Trophoblast cell (in vitro differentiated cells and primary cell): ENCODE measurements around the gene ADRA2C.

Source experiments
- DNase-seq, 2 donors: peaks; one replicate each; pipeline ENCODE4 v3.0.0-alpha.2; 2016
- H2AFZ ChIP-seq: 2 replicates; pipeline ENCODE4 v1.6.1; 2013; ENCODE audit warnings: low read length, moderate library complexity, mild to moderate bottlenecking; ENCODE audit not compliant: insufficient read depth, poor library complexity
- H2AK5ac ChIP-seq: 2 replicates; pipeline ENCODE4 v1.6.1; 2013; ENCODE audit warnings: mild to moderate bottlenecking, low read length
- H2BK120ac ChIP-seq: 2 replicates; pipeline ENCODE4 v1.6.1; 2013; ENCODE audit warnings: low read length, mild to moderate bottlenecking, moderate library complexity; ENCODE audit not compliant: insufficient read depth, poor library complexity
- H2BK12ac ChIP-seq: 2 replicates; pipeline ENCODE4 v1.6.1; 2013; ENCODE audit warnings: mild to moderate bottlenecking, low read length, moderate library complexity
- H2BK5ac ChIP-seq: 2 replicates; pipeline ENCODE4 v1.6.1; 2013; ENCODE audit warnings: low read length, low read depth, moderate library complexity, mild to moderate bottlenecking; ENCODE audit not compliant: poor library complexity
- H3K14ac ChIP-seq: 2 replicates; pipeline ENCODE4 v1.6.1; 2013; ENCODE audit warnings: mild to moderate bottlenecking, low read length
- H3K18ac ChIP-seq: 2 replicates; pipeline ENCODE4 v1.6.1; 2013; ENCODE audit warnings: mild to moderate bottlenecking, low read length
- H3K23ac ChIP-seq: 2 replicates; pipeline ENCODE4 v1.6.1; 2013; ENCODE audit warnings: low read length
- H3K27ac ChIP-seq: 2 replicates; pipeline ENCODE4 v1.5.1; 2013; ENCODE audit warnings: low read depth, mild to moderate bottlenecking, inconsistent platforms, low read length, moderate library complexity
- H3K27me3 ChIP-seq: 2 replicates; pipeline ENCODE4 v1.6.1; 2013; ENCODE audit warnings: inconsistent platforms, mild to moderate bottlenecking, low read length, moderate library complexity; ENCODE audit not compliant: insufficient read depth
- H3K36me3 ChIP-seq, 2 experiments: 1 replicate in 1 of 2; 2 replicates in 1 of 2; pipeline ENCODE4 v1.6.1; 2013; ENCODE audit warnings: low read length in 2 of 2, mild to moderate bottlenecking in 2 of 2, moderate library complexity in 1 of 2; ENCODE audit not compliant: insufficient read depth in 2 of 2, control insufficient read depth in 1 of 2
- H3K4ac ChIP-seq: 2 replicates; pipeline ENCODE4 v1.6.1; 2013; ENCODE audit warnings: low read depth, mild to moderate bottlenecking, low read length, moderate library complexity
- H3K4me1 ChIP-seq, 2 experiments: 1 replicate in 1 of 2; 2 replicates in 1 of 2; pipeline ENCODE4 v1.6.1; 2013; ENCODE audit warnings: low read length in 2 of 2, mild to moderate bottlenecking in 2 of 2, moderate library complexity in 1 of 2; ENCODE audit not compliant: insufficient read depth in 2 of 2, control insufficient read depth in 1 of 2
- H3K4me2 ChIP-seq: 2 replicates; pipeline ENCODE4 v1.6.1; 2013; ENCODE audit warnings: inconsistent platforms, mild to moderate bottlenecking, low read length, moderate library complexity
- H3K4me3 ChIP-seq: 2 replicates; pipeline ENCODE4 v1.5.1; 2013; ENCODE audit warnings: mild to moderate bottlenecking, low read depth, low read length, inconsistent platforms
- H3K79me1 ChIP-seq: one replicate; pipeline ENCODE4 v1.6.1; 2013; ENCODE audit warnings: low read length
- H3K79me2 ChIP-seq: 2 replicates; pipeline ENCODE4 v1.6.1; 2013; ENCODE audit warnings: low read length, mild to moderate bottlenecking; ENCODE audit not compliant: control insufficient read depth, insufficient read depth, poor library complexity
- H3K9ac ChIP-seq: 2 replicates; pipeline ENCODE4 v1.6.1; 2013; ENCODE audit warnings: mild to moderate bottlenecking, low read length
- H3K9me3 ChIP-seq: 2 replicates; pipeline ENCODE4 v1.6.1; 2013; ENCODE audit warnings: low read depth, mild to moderate bottlenecking, control low read depth, inconsistent platforms, low read length; ENCODE audit not compliant: insufficient read depth
- H4K12ac ChIP-seq: 2 replicates; pipeline ENCODE4 v1.6.1; 2013; ENCODE audit warnings: low read depth, mild to moderate bottlenecking, low read length, moderate library complexity
- H4K8ac ChIP-seq: 2 replicates; pipeline ENCODE4 v1.6.1; 2013; ENCODE audit warnings: low read depth, mild to moderate bottlenecking, low read length, moderate library complexity
- H4K91ac ChIP-seq: one replicate; pipeline ENCODE4 v1.6.1; 2013; ENCODE audit warnings: low read depth, mild to moderate bottlenecking, low read length, moderate library complexity
- WGBS: extraction: QIAGEN DNeasy Blood & Tissue Kit; methylation state at CpG from one replicate; pipeline ENCODE4 v1.1.7; 2013; ENCODE audit warnings: missing lambda C conversion rate; ENCODE audit not compliant: insufficient read length, insufficient coverage; ENCODE audit errors: extremely low coverage; 5-methylcytosine and 5-hydroxymethylcytosine counted together

ADRA2C gene

DNA sequence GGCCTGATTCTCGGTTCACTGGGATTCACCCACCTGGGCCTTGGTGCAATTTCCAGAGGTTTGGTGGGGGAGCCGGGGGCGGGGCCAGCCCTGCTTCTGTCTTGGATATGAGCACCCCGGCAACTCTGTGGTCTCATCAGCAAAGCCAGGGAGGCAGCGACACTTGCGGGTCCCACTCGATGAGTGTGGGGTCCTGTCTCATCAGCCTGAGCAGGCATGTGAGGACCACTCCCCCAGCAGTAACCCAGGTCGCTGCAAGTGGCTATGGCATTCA is 19.0 kb downstream of the ADRA2C start:
- H4K91ac ChIP-seq = no peak overlapping the region
- H3K9me3 ChIP-seq = peaks cover 4% of the 10 kb centered on the region
- H2AFZ ChIP-seq = no peak overlapping the region
- H3K36me3 ChIP-seq = no peaks in the 10 kb centered on the region
- H3K4me3 ChIP-seq = no peak overlapping the region
- no peak overlapping the region for H3K9ac ChIP-seq
- H4K8ac ChIP-seq = no peak overlapping the region
- H3K4ac ChIP-seq = no peak overlapping the region
- H3K79me2 ChIP-seq = no peaks in the 10 kb centered on the region
- no peak overlapping the region for H3K27ac ChIP-seq
- no peak overlapping the region for H3K14ac ChIP-seq
- no peak overlapping the region for H2BK12ac ChIP-seq
- DNase-seq = no peak
- no peak overlapping the region for H3K18ac ChIP-seq
- H4K12ac ChIP-seq = no peak overlapping the region
- no peak overlapping the region for H2AK5ac ChIP-seq
- peaks cover 17 to 19% of the 10 kb centered on the region in 2 experiments for H3K4me1 ChIP-seq
- no peak overlapping the region for H3K23ac ChIP-seq
- no peak overlapping the region for H3K4me2 ChIP-seq
- peaks cover 4% of the 10 kb centered on the region for H3K79me1 ChIP-seq
- H2BK120ac ChIP-seq = no peak overlapping the region
- H2BK5ac ChIP-seq = no peak overlapping the region
- H3K27me3 ChIP-seq = no peaks in the 10 kb centered on the region
- no CpG with 5 or more reads among the region's 8 CpGs for WGBS

DNA sequence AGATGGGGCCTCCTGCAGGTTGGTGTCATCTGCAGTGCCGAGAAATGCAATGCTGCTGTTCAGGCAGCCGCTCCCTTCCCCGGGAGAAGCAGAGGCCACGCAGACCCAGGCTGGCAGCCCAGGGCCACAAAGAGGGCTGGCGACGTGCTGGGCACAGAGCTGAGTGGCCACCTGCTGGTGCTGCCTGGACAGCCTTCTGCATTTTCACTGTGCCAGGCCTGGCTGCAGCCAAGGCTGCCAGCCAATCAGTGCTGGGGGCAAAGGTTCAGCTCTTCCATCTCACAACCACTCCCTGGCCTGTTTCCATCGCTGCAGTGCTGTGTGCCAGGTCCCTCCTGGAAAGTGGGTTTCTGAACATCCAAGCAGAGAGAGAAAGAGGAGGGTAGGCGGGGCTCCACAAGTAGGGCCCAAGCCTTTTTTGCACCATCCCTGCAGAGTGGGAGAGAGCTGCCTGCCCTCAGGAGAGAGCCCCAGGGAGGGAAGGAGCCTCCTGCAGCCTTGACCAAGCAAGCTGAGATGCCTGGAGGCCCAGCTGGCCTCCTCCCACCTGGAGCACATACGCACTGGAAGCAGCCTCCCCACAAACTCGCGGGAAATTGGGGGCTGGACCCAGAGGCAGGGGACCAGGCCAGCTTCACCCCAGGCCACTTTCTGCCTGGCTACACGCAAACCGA is 20.1 kb downstream of the ADRA2C start:
- no peak overlapping the region for H3K4me3 ChIP-seq
- H3K36me3 ChIP-seq = no peaks in the 10 kb centered on the region
- no peak for DNase-seq
- H3K23ac ChIP-seq = no peak overlapping the region
- no peak overlapping the region for H2BK120ac ChIP-seq
- H3K4ac ChIP-seq = no peak overlapping the region
- H3K27ac ChIP-seq = no peak overlapping the region
- H4K91ac ChIP-seq = no peak overlapping the region
- no peaks in the 10 kb centered on the region for H3K79me2 ChIP-seq
- no peak overlapping the region for H2BK12ac ChIP-seq
- H3K14ac ChIP-seq = no peak overlapping the region
- H2AFZ ChIP-seq = no peak overlapping the region
- H3K18ac ChIP-seq = no peak overlapping the region
- no peak overlapping the region for H3K4me2 ChIP-seq
- H3K9ac ChIP-seq = no peak overlapping the region
- no peak overlapping the region for H2AK5ac ChIP-seq
- no peak overlapping the region for H4K12ac ChIP-seq
- no peaks in the 10 kb centered on the region for H3K79me1 ChIP-seq
- no peak overlapping the region for H4K8ac ChIP-seq
- H3K9me3 ChIP-seq = peaks cover 4% of the 10 kb centered on the region
- no peak overlapping the region for H2BK5ac ChIP-seq
- WGBS = no CpG with 5 or more reads among the region's 13 CpGs
- no peaks in the 10 kb centered on the region for H3K27me3 ChIP-seq
- peaks cover 10 to 11% of the 10 kb centered on the region in 2 experiments for H3K4me1 ChIP-seq

DNA sequence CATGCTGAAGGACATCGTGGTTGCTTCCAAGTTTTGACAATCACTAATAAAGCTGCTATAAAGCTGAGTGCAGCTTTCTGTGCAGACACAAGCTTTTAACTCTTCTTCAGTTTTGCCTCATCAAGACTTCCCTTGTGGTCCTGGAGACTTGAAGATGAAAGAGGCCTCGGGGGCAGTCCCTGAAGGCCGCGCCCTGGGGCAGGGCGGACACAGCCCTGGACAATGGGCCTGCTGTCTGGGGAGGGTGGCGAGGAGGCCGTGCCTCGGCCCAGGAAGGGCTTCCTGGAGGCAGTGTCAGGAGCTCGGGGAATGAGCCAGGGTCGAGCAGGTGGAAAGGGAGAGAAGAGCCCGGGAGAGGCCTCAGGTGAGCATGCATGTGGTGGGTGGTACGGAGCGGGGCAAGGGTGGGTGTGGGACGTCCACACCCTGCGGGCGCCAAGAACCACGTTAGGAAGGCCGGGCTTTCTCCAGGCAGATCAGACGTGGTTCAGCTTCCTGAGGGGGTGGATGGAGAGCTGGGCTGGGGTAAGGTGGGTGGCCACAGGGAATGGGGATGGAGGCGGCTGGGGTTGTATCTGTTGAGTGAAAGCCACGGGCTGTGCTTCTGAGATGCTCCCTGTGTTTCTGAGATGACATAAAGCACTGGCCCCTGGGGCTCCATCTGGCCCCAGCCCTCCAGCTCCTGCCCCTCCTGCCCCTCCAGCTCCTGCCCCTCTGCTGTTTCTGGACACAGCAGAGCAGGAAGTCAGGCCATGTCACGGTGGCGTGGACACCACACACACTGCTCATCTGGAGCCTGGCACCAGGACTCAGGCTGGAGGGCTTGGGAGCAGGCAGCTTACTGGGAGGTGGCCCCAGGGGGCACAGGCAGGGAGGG is 21.5 kb downstream of the ADRA2C start:
- no peaks in the 10 kb centered on the region for H3K79me1 ChIP-seq
- H3K4me3 ChIP-seq = no peak overlapping the region
- H4K8ac ChIP-seq = no peak overlapping the region
- H3K9me3 ChIP-seq = no peaks in the 10 kb centered on the region
- no peaks in the 10 kb centered on the region for H3K27me3 ChIP-seq
- no peak overlapping the region for H2BK120ac ChIP-seq
- no peak for DNase-seq
- no peaks in the 10 kb centered on the region for H3K79me2 ChIP-seq
- H3K14ac ChIP-seq = no peak overlapping the region
- no peak overlapping the region for H4K91ac ChIP-seq
- no peak overlapping the region for H3K4me2 ChIP-seq
- H2BK12ac ChIP-seq = no peak overlapping the region
- H2BK5ac ChIP-seq = no peak overlapping the region
- H3K18ac ChIP-seq = no peak overlapping the region
- no peak overlapping the region for H3K4ac ChIP-seq
- H3K4me1 ChIP-seq = peaks cover 6% of the 10 kb centered on the region in 2 experiments
- H3K27ac ChIP-seq = no peak overlapping the region
- no peak overlapping the region for H3K23ac ChIP-seq
- H2AK5ac ChIP-seq = no peak overlapping the region
- H2AFZ ChIP-seq = no peak overlapping the region
- no peaks in the 10 kb centered on the region for H3K36me3 ChIP-seq
- H4K12ac ChIP-seq = no peak overlapping the region
- whole genome bisulfite sequencing = no CpG with 5 or more reads among the region's 23 CpGs
- H3K9ac ChIP-seq = no peak overlapping the region

DNA sequence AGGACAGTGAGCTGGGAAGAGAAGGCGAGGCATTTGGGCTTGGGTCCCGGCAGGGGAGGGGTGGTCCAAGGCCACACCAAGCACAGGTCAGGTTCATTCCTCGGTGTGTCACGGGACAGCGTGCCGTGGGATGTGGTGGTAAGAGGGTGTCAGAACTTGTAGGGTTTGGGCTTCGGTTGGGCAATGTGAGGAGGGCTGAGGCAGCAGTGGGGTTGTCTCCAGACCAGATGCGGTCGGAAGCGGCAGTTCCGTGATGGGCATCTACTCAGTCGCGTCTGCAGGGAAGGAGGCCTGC is 22.1 kb downstream of the ADRA2C start:
- WGBS = no CpG with 5 or more reads among the region's 13 CpGs

More for the DNA sequence above, 22.1 kb downstream of the ADRA2C start:
- no peak overlapping the region for H2AK5ac ChIP-seq
- no peak overlapping the region for H3K27ac ChIP-seq
- H2BK5ac ChIP-seq = no peak overlapping the region
- no peaks in the 10 kb centered on the region for H3K79me2 ChIP-seq
- H3K36me3 ChIP-seq = no peaks in the 10 kb centered on the region
- DNase-seq = no peak
- H2BK12ac ChIP-seq = no peak overlapping the region
- H3K4ac ChIP-seq = no peak overlapping the region
- H4K12ac ChIP-seq = no peak overlapping the region
- no peak overlapping the region for H2AFZ ChIP-seq
- H3K9me3 ChIP-seq = no peaks in the 10 kb centered on the region
- H3K4me2 ChIP-seq = no peak overlapping the region
- H3K79me1 ChIP-seq = no peaks in the 10 kb centered on the region
- no peak overlapping the region for H4K91ac ChIP-seq
- H4K8ac ChIP-seq = no peak overlapping the region
- H3K27me3 ChIP-seq = no peaks in the 10 kb centered on the region
- H3K18ac ChIP-seq = no peak overlapping the region
- no peak overlapping the region for H3K4me3 ChIP-seq
- H3K4me1 ChIP-seq = peaks cover 6% of the 10 kb centered on the region in 2 experiments
- no peak overlapping the region for H2BK120ac ChIP-seq
- H3K14ac ChIP-seq = no peak overlapping the region
- no peak overlapping the region for H3K23ac ChIP-seq
- no peak overlapping the region for H3K9ac ChIP-seq
